Stimulated activated naive CD8-positive, alpha-beta T cell treated with anti-CD3 and anti-CD28 coated beads, Interleukin-15, Interleukin-2, amounts not matched to agents 100 ng/mL and 50 ng/mL, for 24 hours (primary cell): ENCODE results near the gene AKR1B1.
"Not testable (repeated sequence)": the region's sequence is repeated elsewhere in the genome, so short reads cannot be mapped to it uniquely, and the experiment has no call there.

ENCODE experiments used
- H3K27ac Mint-ChIP-seq: one replicate; pipeline ENCODE4 v1.8.0; 2021; ENCODE audit warnings: mild to moderate bottlenecking, mixed read lengths
- H3K27me3 Mint-ChIP-seq: one replicate; pipeline ENCODE4 v1.8.0; 2021; ENCODE audit warnings: mixed read lengths
- H3K36me3 Mint-ChIP-seq: one replicate; pipeline ENCODE4 v1.8.0; 2021; ENCODE audit warnings: low read depth, mixed read lengths
- H3K4me1 Mint-ChIP-seq: one replicate; pipeline ENCODE4 v1.8.0; 2021; ENCODE audit warnings: low read depth, mixed read lengths
- H3K4me3 Mint-ChIP-seq: one replicate; pipeline ENCODE4 v1.8.0; 2021; ENCODE audit warnings: mild to moderate bottlenecking, mixed read lengths
- H3K9me3 Mint-ChIP-seq: one replicate; pipeline ENCODE4 v1.8.0; 2021; ENCODE audit warnings: mixed read lengths

AKR1B1 gene

GRCh38 chr7:134458806-134459698 lies at the start of gene AKR1B1:
AKR1B1 (minus strand) TSS chr7:134459100; CDS start chr7:134459062, 38 bp downstream.
- Mint-ChIP-seq H3K27me3 (no peaks in the 10 kb centered on the region), H3K36me3 (peaks cover 13% of the 10 kb centered on the region), H3K4me3 (peak within 1 kb of the TSS; percentile 88), H3K9me3 (peaks cover 2% of the 10 kb centered on the region), H3K27ac (peak within 1 kb of the TSS; percentile 71), H3K4me1 (peaks cover 45% of the 10 kb centered on the region)

GRCh38 chr7:134505856-134506255 lies 47.0 kb upstream of the AKR1B1 start:
- H3K27me3 Mint-ChIP-seq = peaks cover 6% of the 10 kb centered on the region
- H3K27ac Mint-ChIP-seq = no peak overlapping the region
- H3K9me3 Mint-ChIP-seq = no peaks in the 10 kb centered on the region
- no peak overlapping the region for H3K4me3 Mint-ChIP-seq
- no peaks in the 10 kb centered on the region for H3K4me1 Mint-ChIP-seq
- no peaks in the 10 kb centered on the region for H3K36me3 Mint-ChIP-seq

GRCh38 chr7:134504660-134505164 lies 45.8 kb upstream of the AKR1B1 start:
- H3K4me1 Mint-ChIP-seq = no peaks in the 10 kb centered on the region
- H3K27me3 Mint-ChIP-seq = peaks cover 6% of the 10 kb centered on the region
- H3K27ac Mint-ChIP-seq = no peak overlapping the region
- no peak overlapping the region for H3K4me3 Mint-ChIP-seq
- no peaks in the 10 kb centered on the region for H3K36me3 Mint-ChIP-seq
- no peaks in the 10 kb centered on the region for H3K9me3 Mint-ChIP-seq

- peaks cover 12% of the 10 kb centered on the region for H3K27me3 Mint-ChIP-seq
- no peaks in the 10 kb centered on the region for H3K36me3 Mint-ChIP-seq
- no peak overlapping the region for H3K4me3 Mint-ChIP-seq
- H3K4me1 Mint-ChIP-seq = no peaks in the 10 kb centered on the region
- H3K27ac Mint-ChIP-seq = no peak overlapping the region
- no peaks in the 10 kb centered on the region for H3K9me3 Mint-ChIP-seq
These were observed 43.8 kb upstream of the AKR1B1 start for GRCh38 chr7:134502463-134503371.

GRCh38 chr7:134500982-134501381 lies 42.1 kb upstream of the AKR1B1 start:
- Mint-ChIP-seq H3K36me3 (no peaks in the 10 kb centered on the region), H3K4me3 (no peak overlapping the region), H3K9me3 (no peaks in the 10 kb centered on the region), H3K4me1 (no peaks in the 10 kb centered on the region), H3K27ac (no peak overlapping the region), H3K27me3 (peaks cover 15% of the 10 kb centered on the region)

- Mint-ChIP-seq H3K27ac (no peak overlapping the region), H3K36me3 (no peaks in the 10 kb centered on the region), H3K4me1 (no peaks in the 10 kb centered on the region), H3K4me3 (no peak overlapping the region), H3K9me3 (no peaks in the 10 kb centered on the region), H3K27me3 (peaks cover 15% of the 10 kb centered on the region)
These were observed 41.5 kb upstream of the AKR1B1 start for GRCh38 chr7:134500406-134500805.

- Mint-ChIP-seq H3K4me3 (no peak overlapping the region), H3K27ac (no peak overlapping the region), H3K4me1 (no peaks in the 10 kb centered on the region)
These were observed 36.6 kb upstream of the AKR1B1 start for GRCh38 chr7:134495546-134495945.

GRCh38 chr7:134493091-134493490 lies 34.2 kb upstream of the AKR1B1 start:
- peaks cover 32% of the 10 kb centered on the region for H3K27me3 Mint-ChIP-seq
- no peaks in the 10 kb centered on the region for H3K36me3 Mint-ChIP-seq
- no peaks in the 10 kb centered on the region for H3K9me3 Mint-ChIP-seq
- no peaks in the 10 kb centered on the region for H3K4me1 Mint-ChIP-seq
- no peak overlapping the region for H3K27ac Mint-ChIP-seq
- H3K4me3 Mint-ChIP-seq = no peak overlapping the region

More at GRCh38 chr7:134495546-134495945, 36.6 kb upstream of the AKR1B1 start:
- H3K9me3 Mint-ChIP-seq = no peaks in the 10 kb centered on the region
- H3K36me3 Mint-ChIP-seq = no peaks in the 10 kb centered on the region
- H3K27me3 Mint-ChIP-seq = peaks cover 27% of the 10 kb centered on the region

GRCh38 chr7:134487721-134488120 lies 28.8 kb upstream of the AKR1B1 start:
- H3K27ac Mint-ChIP-seq, H3K4me1 Mint-ChIP-seq, H3K36me3 Mint-ChIP-seq, H3K4me3 Mint-ChIP-seq, H3K9me3 Mint-ChIP-seq: not testable (repeated sequence)
- peaks cover 28% of the 10 kb centered on the region for H3K27me3 Mint-ChIP-seq

GRCh38 chr7:134485203-134485602 lies 26.3 kb upstream of the AKR1B1 start:
- Mint-ChIP-seq H3K4me3 (no peak overlapping the region), H3K9me3 (no peaks in the 10 kb centered on the region), H3K27me3 (peaks cover 22% of the 10 kb centered on the region), H3K27ac (no peak overlapping the region), H3K36me3 (no peaks in the 10 kb centered on the region), H3K4me1 (no peaks in the 10 kb centered on the region)

GRCh38 chr7:134483296-134483695 lies 24.4 kb upstream of the AKR1B1 start:
- Mint-ChIP-seq H3K27ac (no peak overlapping the region), H3K36me3 (no peaks in the 10 kb centered on the region), H3K27me3 (peaks cover 19% of the 10 kb centered on the region), H3K4me1 (no peaks in the 10 kb centered on the region), H3K9me3 (no peaks in the 10 kb centered on the region), H3K4me3 (no peak overlapping the region)

GRCh38 chr7:134482858-134483257 lies 24.0 kb upstream of the AKR1B1 start:
- Mint-ChIP-seq H3K9me3 (no peaks in the 10 kb centered on the region), H3K4me1 (no peaks in the 10 kb centered on the region), H3K27me3 (peaks cover 16% of the 10 kb centered on the region), H3K4me3 (no peak overlapping the region), H3K36me3 (no peaks in the 10 kb centered on the region), H3K27ac (no peak overlapping the region)

GRCh38 chr7:134481167-134481566 lies 22.3 kb upstream of the AKR1B1 start:
- H3K36me3 Mint-ChIP-seq = no peaks in the 10 kb centered on the region
- no peak overlapping the region for H3K4me3 Mint-ChIP-seq
- H3K9me3 Mint-ChIP-seq = no peaks in the 10 kb centered on the region
- H3K4me1 Mint-ChIP-seq = no peaks in the 10 kb centered on the region
- H3K27ac Mint-ChIP-seq = no peak overlapping the region
- H3K27me3 Mint-ChIP-seq = peaks cover 12% of the 10 kb centered on the region

GRCh38 chr7:134480730-134481129 lies 21.8 kb upstream of the AKR1B1 start:
- Mint-ChIP-seq H3K9me3 (no peaks in the 10 kb centered on the region), H3K4me3 (no peak overlapping the region), H3K27me3 (peaks cover 9% of the 10 kb centered on the region), H3K4me1 (no peaks in the 10 kb centered on the region), H3K27ac (no peak overlapping the region), H3K36me3 (no peaks in the 10 kb centered on the region)

GRCh38 chr7:134480202-134480601 lies 21.3 kb upstream of the AKR1B1 start:
- H3K27me3 Mint-ChIP-seq = peaks cover 8% of the 10 kb centered on the region
- no peaks in the 10 kb centered on the region for H3K4me1 Mint-ChIP-seq
- no peaks in the 10 kb centered on the region for H3K9me3 Mint-ChIP-seq
- no peaks in the 10 kb centered on the region for H3K36me3 Mint-ChIP-seq
- no peak overlapping the region for H3K27ac Mint-ChIP-seq
- H3K4me3 Mint-ChIP-seq = no peak overlapping the region
